Astrocyte (in vitro differentiated cells and primary cell): ENCODE results near the gene BATF3.

Experiments
- CTCF ChIP-seq: IDR thresholded peaks from 2 replicates; pipeline ENCODE4 v1.5.1; 2011; ENCODE audit warnings: low read depth, mild to moderate bottlenecking, inconsistent platforms, low read length, moderate library complexity; ENCODE audit not compliant: insufficient read depth
- EZH2 ChIP-seq: IDR thresholded peaks from 2 replicates; pipeline ENCODE4 v1.6.1; 2012; ENCODE audit warnings: mild to moderate bottlenecking, low read length, inconsistent platforms; ENCODE audit not compliant: insufficient read depth

GRCh38 chr1:212677573-212677972, 22.1 kb downstream of the BATF3 start:
- TF ChIP-seq CTCF (no peak), EZH2 (no peak)
